H54 (cell line): ENCODE data around the gene NOPCHAP1.
"Not testable (repeated sequence)": the region's sequence is repeated elsewhere in the genome, so short reads cannot be mapped to it uniquely, and the experiment has no call there.

Experiments used
- DNase-seq: peaks from one replicate; pipeline ENCODE4 v3.0.0; 2011; ENCODE audit warnings: low spot score, mixed read lengths; ENCODE audit not compliant: insufficient read length
- FAIRE-seq: peaks from 3 replicates; lab custom pipeline; 2011; peaks lifted over from hg19 to GRCh38; lab: Jason Lieb, UNC
- POLR2A ChIP-seq: IDR thresholded peaks from 2 replicates; pipeline ENCODE4 v1.6.1; 2011; ENCODE audit warnings: low read depth, mild to moderate bottlenecking, low read length

NOPCHAP1 gene

DNA sequence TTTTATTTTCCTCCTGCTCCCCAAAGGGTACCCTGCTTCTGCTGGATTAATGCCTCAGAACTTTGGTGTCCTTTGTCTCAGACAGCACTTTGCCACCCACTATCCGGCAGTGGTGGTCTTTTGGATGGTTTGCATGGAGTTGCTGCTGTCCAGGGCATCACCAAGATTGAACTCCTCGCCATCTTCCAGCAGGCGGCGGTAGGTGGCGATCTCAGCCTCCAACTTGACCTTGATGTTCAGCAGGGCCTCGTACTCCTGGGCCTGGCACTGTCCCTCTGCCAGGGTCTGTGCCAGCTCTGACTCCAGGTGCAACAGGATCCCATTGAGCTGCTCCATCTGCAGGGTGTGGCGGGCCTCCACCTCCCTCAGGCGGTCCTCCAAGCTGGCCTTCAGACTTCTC lies 9.4 kb upstream of the NOPCHAP1 start:
- FAIRE-seq: no peak

DNA sequence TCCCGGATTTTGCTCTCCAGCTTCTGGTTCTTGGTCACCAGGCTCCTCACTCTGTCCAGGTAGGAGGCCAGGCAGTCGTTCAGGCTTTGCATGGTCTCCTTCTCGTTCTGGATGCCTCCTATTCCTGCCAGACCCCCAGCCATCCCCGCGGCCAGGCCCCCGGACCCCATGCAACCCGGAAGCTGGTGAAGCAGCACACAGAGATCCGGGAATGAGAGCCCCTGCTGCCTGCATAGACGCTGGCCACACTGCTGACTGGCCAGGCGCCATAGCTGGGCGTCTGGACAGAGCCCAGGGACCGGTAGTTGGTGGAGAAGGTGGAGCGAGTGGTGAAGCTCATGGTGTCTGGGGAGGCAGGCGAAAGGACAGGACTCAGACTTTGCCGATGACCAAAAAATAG lies 8.4 kb upstream of the NOPCHAP1 start:
- not testable (repeated sequence) for FAIRE-seq

More for the DNA sequence above, 9.4 kb upstream of the NOPCHAP1 start:
- no peak for DNase-seq
- no peak for TF ChIP-seq POLR2A

DNA sequence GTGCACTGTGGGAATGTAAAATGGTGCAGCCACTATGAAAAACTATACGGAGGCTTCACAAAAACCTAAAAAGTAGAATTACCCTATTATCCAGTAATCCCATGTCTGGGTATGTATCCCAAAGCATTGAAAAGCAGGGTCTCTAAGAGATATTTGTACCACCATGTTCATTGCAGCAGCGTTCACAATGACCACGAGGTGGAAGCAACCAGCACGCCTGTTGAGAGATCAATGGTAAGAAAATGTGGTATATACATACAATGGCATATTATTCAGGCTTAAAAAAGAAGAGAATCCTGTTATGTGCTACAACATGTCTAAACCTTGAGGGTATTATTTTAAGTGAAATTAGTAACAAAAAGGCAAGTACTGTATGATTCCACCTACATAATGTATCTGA lies 910 bp upstream of the NOPCHAP1 start:
- DNase-seq (no peak), FAIRE-seq (peak; percentile 80)
- TF ChIP-seq POLR2A: no peak

More for the DNA sequence above, 8.4 kb upstream of the NOPCHAP1 start:
- not testable (repeated sequence) for DNase-seq

DNA sequence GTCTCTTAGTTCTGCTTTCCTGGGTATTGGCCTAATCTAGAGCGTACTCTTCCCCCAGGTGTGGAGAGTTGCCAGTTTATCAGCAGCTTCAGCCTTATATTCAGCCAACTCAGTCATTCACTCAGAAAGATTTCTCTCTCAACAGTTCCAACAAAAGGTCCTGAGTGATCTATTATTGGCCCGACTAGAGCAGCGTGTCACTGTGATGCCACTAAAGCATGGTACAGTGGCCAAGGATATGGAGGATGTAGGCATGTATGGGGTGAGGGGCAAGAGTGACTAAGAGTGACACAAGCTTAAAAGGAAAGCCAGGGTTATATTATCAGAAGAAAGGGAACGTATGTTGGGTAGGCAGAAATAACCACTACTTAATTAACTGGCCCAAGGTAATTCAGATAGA lies 4.8 kb downstream of the NOPCHAP1 start:
- DNase-seq (no peak), FAIRE-seq (no peak)
- TF ChIP-seq POLR2A: no peak

DNA sequence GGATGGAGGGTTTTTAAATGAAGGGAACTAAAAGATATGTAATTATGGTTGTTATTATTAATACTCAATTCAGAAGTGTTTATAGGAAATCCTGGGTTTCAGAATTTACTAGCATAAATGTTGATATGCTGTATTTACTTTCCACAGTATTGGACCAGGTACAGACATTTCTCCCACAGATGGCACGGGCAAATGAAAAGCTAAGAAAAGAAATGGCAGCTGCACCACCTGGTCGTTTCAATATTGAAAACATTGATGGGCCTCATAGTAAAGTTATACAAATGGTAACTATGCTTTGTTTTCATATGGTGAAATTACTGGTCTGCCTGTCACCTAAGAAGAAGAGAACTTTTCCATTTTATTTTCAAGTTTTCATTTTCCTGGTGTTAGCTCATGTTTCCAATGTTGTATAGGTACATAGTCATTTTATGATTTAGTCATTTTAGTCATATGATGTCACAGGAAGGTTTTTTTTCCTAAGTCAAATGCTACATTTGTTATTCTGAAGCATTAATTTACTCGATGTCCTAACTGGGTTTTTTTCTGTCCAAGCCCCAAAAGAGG lies 5.5 kb downstream of the NOPCHAP1 start:
- DNase-seq: no peak
- TF ChIP-seq POLR2A: no peak
- FAIRE-seq: no peak

DNA sequence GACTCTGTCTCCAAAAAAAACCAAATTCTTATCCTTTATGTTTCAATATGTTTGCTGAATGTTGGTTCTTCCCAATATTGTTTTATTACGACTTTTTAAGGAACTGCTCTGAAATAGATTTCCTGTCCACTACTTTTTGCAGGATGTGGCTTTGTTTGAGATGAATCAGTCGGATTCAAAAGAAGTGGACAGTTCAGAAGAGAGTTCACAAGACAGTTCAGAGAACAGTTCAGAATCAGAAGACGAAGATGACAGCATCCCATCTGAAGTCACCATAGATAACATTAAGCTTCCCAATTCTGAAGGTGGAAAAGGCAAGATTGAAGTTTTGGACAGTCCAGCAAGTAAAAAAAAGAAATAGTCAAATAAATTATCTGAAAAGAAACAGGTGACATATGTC lies 8.2 kb downstream of the NOPCHAP1 start:
- FAIRE-seq (no peak), DNase-seq (no peak)
- TF ChIP-seq POLR2A: no peak

DNA sequence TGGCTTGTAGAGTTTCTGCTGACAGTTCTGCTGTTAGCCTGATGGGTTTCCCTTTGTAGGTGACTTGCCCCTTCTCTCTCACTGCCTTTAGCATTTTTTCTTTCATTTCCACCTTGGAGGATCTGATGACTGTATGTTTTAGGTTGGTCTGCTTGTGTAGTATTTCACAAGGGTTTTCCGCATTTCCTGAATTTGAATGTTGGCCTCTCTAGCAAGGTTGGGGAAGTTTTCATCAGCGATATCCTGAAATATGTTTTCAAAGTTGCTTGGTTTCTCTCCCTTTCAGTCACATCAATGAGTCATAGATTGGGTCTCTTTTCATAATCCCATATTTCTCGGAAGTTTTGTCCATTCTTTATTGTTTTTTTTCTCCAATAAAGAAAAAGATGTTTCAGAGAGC lies 11.4 kb downstream of the NOPCHAP1 start:
- TF ChIP-seq POLR2A: no peak
- FAIRE-seq: no peak

DNA sequence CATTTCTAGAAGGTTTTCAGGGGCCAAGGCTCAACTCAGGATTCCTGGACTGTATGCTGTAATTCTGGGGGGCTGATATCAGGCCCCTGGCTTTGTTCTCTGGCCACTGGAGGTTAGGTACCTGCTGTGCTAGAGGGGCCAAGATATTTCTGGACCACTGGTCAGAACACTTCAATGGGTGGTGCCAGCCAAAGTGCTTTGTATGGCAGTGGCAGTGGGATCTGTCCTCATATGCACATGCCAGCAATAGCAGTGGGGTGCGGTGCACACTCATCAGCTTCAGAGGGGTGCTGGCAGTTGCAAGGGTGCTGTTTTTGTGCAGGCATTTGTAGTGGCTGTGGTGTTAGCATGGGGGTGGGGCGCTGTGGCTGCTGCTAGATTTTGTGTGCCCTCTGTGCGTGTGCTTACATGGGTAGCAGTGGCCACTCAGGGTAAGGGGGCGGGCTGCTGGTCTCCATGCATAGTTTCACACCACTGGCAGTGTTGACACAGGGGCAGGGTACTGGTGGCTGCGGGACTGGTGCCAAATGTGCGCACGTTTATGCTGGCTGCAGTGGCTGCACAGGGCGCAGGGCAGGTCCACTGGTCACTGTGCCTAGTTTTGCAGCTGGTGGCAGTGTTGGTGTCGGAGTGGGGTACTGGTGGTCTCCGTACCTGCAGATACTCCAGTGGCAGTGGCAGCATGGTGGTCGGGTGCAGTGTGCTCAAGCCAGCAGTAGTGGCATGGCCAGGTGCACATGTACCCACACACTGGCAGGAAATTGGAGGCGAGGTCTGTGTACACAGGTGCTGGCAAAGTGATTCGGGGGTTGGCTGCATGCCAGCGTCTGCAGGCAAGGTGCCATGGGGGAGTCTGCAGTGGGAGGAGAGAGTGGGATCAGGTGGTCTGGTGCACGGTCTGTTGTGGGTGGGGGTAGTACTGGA lies 12.6 kb downstream of the NOPCHAP1 start:
- no peak for FAIRE-seq
- no peak for DNase-seq
- TF ChIP-seq POLR2A: no peak

More for the DNA sequence above, 11.4 kb downstream of the NOPCHAP1 start:
- DNase-seq: no peak

DNA sequence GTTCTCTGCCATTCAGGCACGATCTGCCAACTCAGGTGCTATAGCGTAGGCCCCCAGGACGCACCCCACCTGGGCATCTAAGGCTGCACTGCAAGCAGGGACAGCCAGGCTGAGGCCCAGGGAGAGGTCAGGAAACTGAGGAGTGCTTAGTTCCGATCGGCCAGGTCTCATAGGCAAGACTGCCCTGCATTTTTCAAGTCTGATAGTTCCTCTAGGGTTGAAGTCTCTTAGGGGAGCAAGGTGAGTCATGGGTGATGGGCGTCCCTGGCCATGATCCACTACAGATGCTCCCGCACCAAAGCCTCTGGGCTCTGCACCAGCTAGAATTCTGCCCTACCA lies 13.2 kb downstream of the NOPCHAP1 start:
- no peak for FAIRE-seq
- DNase-seq: no peak
- TF ChIP-seq POLR2A: no peak

DNA sequence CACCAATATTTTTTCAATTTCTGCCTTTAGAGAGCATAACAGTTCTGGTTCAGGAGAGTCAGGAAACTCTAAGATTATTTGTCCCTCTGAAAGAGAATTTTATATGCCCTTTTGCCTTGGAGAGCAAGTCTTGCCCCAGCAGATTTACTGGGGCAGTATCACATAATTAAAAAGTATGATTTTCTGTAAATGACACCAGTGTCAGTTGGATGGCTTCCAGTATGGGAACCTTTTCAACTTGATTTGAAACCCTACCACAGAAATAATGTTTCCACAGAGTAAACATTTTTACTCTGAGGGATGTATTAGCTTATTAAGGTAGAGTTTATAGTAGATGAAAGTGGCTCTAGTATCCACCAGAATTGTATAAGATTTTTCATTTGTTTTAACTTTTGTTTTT lies 15.4 kb downstream of the NOPCHAP1 start:
- DNase-seq: no peak
- no peak for FAIRE-seq
- no peak for TF ChIP-seq POLR2A

DNA sequence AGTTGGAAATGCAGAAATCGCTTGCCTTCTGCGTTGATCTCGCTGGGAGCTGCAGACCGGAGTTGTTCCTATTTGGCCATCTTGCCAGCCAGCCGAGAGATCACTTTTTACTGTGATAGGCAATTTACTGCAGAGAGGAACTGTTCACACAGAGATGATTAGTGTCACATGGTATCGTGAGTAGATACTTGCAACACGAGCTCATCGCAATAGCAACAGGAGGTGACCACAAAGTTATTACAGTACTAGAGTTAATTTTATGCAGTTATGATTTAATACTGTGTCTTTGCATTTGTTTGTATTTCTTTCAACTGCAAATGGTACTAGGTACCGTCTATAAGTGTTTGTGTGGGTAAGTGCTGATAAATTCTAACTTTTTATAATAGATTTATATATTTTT lies 27.8 kb downstream of the NOPCHAP1 start:
- FAIRE-seq: peak; percentile 62
- no peak for DNase-seq
- no peak for TF ChIP-seq POLR2A

DNA sequence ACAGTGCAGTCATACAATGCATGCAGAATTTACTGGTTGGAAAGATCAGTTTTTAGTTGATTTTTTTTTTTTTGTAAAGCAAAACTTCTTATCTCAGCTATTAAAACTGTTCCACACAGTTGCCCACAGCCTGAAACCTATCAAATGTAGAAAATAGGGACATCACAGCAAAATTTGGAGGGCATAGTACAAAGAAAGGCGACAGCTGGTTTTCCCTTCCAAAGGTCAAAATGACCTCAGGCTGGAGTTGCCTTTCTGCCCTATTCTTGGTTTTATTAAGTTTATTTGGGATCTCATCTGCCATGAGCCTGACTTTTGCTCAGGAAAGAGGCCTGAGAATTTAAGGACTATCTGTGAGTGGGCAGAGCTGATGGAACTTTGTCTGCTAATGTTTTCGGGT lies 28.5 kb downstream of the NOPCHAP1 start:
- TF ChIP-seq POLR2A: no peak
- DNase-seq: no peak
- no peak for FAIRE-seq

DNA sequence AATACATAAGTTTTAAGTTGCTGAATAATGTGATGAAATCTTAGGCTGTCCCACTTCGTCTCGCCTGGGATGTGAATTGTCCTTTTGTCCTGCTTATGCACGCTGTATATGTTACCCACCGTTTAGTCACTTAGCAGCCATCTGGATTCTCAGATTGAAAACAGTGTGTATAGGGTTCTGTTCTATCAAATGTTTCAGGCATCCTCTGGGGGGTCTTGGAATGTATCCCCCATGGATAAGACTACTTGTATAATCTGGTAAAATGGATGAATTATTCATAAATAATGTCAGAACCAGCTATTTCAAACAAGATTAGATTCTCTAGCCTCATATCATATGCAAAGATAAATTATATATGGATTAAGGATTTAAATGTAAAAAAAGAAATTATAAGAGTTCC lies 29.4 kb downstream of the NOPCHAP1 start:
- DNase-seq (no peak), FAIRE-seq (no peak)
- TF ChIP-seq POLR2A: no peak

DNA sequence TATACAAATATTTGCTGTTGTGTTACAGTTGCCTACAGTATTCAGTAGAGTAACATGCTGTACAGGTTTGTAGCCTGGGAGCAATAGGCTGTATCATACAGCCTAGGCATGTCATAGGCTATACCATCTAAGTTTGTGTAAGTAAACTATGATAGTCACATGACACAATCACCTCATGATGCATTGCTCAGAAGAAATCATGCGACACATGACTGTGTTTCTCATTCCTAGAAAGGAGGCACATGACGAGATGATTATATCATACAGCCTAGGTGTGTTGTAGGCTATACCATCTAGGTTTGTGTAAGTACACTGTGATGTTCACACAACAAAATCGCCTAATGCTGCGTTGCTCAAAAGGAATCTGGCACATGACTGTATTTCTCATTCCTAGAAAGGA lies 31.9 kb downstream of the NOPCHAP1 start:
- FAIRE-seq: peak; percentile 53
- TF ChIP-seq POLR2A: no peak
- no peak for DNase-seq

DNA sequence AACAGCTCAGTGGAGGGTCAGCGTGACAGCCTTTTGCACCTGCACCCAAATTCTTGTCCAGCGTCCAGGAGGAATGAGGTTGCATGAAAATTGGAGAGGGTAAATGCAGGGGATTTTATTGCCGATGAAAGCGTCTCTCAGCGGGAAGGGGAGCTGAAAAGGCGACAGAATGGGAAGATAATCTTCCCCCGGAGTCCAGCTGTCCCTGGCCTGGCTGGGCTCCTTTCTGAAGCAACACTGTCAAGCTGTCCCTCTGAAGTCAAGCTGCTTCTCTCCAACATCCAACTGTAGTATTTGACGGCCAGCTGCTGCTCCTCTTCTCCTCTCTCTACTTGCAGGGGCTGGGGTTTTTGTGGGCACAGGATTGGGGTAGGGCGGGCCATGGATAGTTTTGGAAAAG lies 32.7 kb downstream of the NOPCHAP1 start:
- no peak for FAIRE-seq
- TF ChIP-seq POLR2A: no peak
- no peak for DNase-seq
